Measurements from ENCODE around the gene WASL.

DNA sequence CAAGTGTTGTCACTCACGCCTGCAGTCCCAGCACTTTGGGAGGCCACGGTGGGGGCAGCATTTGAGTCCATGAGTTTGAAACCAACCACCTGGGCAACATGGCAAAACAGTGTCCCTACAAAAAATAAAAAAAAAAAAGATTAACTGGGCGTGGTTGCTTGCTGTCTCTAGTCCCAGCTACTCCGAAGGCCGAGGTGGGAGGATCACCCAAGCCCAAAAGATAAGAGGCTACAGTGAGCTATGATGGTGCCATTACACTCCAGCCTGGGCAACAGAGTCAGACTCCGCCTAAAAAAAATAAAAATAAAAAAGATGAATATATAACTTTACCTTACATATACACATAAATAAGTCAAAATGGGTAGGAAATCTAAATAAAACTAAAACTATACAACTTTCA lies 95.6 kb downstream of the WASL start:
- TF ChIP-seq YY1 (IDR thresholded peaks at IDR 0.05; ENCODE audit: insufficient read depth, insufficient replicate concordance, low read depth, low read length) = no peak
- TF ChIP-seq ZNF282 (IDR thresholded peaks at IDR 0.05; ENCODE audit: partially characterized antibody) = no peak
- TF ChIP-seq ZNF33A (CRISPR knock-in tag; IDR thresholded peaks at IDR 0.05; ENCODE audit: borderline replicate concordance) = no peak
- TF ChIP-seq, protein P1, sequence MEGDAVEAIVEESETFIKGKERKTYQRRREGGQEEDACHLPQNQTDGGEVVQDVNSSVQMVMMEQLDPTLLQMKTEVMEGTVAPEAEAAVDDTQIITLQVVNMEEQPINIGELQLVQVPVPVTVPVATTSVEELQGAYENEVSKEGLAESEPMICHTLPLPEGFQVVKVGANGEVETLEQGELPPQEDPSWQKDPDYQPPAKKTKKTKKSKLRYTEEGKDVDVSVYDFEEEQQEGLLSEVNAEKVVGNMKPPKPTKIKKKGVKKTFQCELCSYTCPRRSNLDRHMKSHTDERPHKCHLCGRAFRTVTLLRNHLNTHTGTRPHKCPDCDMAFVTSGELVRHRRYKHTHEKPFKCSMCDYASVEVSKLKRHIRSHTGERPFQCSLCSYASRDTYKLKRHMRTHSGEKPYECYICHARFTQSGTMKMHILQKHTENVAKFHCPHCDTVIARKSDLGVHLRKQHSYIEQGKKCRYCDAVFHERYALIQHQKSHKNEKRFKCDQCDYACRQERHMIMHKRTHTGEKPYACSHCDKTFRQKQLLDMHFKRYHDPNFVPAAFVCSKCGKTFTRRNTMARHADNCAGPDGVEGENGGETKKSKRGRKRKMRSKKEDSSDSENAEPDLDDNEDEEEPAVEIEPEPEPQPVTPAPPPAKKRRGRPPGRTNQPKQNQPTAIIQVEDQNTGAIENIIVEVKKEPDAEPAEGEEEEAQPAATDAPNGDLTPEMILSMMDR (CRISPR knock-in tag; IDR thresholded peaks at IDR 0.05) = no peak
- TF ChIP-seq, protein P2, sequence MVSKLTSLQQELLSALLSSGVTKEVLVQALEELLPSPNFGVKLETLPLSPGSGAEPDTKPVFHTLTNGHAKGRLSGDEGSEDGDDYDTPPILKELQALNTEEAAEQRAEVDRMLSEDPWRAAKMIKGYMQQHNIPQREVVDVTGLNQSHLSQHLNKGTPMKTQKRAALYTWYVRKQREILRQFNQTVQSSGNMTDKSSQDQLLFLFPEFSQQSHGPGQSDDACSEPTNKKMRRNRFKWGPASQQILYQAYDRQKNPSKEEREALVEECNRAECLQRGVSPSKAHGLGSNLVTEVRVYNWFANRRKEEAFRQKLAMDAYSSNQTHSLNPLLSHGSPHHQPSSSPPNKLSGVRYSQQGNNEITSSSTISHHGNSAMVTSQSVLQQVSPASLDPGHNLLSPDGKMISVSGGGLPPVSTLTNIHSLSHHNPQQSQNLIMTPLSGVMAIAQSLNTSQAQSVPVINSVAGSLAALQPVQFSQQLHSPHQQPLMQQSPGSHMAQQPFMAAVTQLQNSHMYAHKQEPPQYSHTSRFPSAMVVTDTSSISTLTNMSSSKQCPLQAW (CRISPR knock-in tag; IDR thresholded peaks at IDR 0.05) = no peak
- TF ChIP-seq DMAP1 (CRISPR knock-in tag; IDR thresholded peaks at IDR 0.05) = no peak
- TF ChIP-seq PHF5A (CRISPR knock-in tag; IDR thresholded peaks at IDR 0.05; ENCODE audit: low read depth, unreplicated experiment) = no peak
- no peak for TF ChIP-seq CREM (IDR thresholded peaks at IDR 0.05)
- TF ChIP-seq CREM (CRISPR knock-in tag; IDR thresholded peaks at IDR 0.05) = no peak
- TF ChIP-seq RAD21 (CRISPR knock-in tag; IDR thresholded peaks at IDR 0.05) = no peak
- TF ChIP-seq, protein P3, sequence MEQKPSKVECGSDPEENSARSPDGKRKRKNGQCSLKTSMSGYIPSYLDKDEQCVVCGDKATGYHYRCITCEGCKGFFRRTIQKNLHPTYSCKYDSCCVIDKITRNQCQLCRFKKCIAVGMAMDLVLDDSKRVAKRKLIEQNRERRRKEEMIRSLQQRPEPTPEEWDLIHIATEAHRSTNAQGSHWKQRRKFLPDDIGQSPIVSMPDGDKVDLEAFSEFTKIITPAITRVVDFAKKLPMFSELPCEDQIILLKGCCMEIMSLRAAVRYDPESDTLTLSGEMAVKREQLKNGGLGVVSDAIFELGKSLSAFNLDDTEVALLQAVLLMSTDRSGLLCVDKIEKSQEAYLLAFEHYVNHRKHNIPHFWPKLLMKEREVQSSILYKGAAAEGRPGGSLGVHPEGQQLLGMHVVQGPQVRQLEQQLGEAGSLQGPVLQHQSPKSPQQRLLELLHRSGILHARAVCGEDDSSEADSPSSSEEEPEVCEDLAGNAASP (CRISPR knock-in tag; IDR thresholded peaks at IDR 0.05; ENCODE audit: borderline replicate concordance) = no peak
- TF ChIP-seq POLR2A (IDR thresholded peaks at IDR 0.05; ENCODE audit: insufficient read depth in 1 of 2, low read depth in 2 of 2, low read length in 2 of 2) = no peak
- TF ChIP-seq FOSL1 (CRISPR knock-in tag; IDR thresholded peaks at IDR 0.05; ENCODE audit: borderline replicate concordance) = no peak
- no peak for TF ChIP-seq PREB (CRISPR knock-in tag; IDR thresholded peaks at IDR 0.05)
- no peak for TF ChIP-seq POLR2AphosphoS5 (IDR thresholded peaks at IDR 0.05; ENCODE audit: low read depth, low read length)
